Kidney glomerular epithelial cell (primary cell): ENCODE data around the gene NRIP2.

Experiments used
- DNase-seq: peaks from one replicate; lab custom pipeline; 2025; lab: John Stamatoyannopoulos, UW

Gene NRIP2

DNA sequence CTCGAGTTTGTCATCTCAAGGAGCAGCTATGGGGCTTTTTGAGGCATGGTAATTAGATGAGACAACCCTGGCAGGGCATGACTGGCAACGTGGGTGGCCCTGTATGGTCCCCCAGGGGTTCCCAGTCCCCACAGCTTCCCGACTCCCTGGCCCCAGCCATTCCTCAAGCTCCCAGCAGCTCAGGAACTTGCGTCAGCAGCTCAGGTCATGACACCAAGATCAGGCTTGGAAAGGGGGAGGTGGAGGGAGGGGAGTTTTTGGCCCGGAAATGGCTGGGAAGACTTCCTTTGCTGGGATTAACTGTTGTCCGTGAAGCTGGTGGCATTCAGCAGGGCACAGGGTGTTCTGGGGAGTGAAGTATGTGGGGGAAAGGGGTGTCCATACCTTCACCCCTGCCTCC lies 10.4 kb upstream of the NRIP2 start:
- no peak for DNase-seq

DNA sequence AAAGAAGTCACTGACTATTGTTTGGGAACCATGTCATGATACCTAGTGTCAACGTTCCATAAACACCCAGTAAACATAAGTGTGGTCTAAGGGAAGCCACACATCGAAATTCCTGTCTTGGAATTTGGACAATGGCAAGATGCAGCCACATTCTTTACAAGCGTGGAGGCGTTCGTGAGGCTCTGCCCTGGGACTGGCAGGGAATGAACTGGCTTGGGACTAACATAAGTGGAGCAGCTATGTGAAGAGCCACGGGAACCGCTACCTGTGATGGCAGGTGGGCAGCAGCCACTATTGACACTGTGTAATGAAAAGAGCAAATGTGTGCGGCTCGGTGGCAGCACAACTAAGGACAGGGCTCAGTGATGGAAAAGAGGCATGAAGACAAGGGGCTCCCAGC lies 10.0 kb upstream of the NRIP2 start:
- no peak for DNase-seq

DNA sequence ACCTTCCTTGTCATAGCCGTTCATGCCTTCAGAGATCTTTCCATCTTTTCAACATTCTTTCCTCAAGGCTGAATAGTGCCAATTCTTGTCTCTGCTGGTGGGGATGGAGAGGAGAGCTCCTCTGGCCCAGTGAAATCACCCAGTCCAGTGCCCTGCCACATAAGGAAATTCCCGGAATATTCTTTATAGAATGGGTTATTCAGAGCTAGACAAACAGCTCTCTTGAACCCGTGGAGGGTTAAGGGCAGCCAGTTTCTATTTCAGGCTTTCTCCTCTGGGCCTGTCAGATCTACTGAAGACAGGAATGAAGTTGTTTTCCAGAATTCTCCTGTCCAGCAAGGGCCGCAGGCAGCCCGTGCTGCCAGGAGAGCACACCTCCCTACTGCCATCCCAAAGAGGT lies 8.1 kb upstream of the NRIP2 start:
- no peak for DNase-seq

DNA sequence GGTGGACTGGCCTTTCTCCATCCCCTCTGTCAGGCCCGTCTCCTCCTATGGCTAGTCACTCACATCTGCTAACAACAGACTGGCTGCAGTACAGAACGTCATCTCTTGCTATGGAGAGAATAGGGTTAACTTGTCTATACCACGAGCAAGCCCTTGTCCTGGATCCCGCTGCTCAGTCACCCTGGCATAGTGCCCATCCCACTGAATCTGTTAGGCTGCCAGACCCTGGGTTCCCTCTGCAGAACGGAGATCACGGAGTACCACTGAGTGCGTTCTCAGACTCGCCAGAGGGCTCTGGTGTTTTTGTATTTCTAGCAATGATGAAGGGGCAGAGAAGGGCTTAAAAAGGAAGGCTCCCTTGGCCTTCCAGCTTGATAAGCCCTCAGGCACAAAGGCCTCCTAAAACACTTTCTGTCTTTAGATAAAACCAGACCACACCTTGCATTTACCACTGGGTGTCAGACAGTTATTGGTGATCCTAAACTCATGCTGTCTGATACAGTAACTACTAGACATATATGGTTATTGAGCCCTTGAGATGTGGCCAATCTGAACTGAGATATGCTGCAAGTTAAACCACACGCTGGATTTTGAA lies 6.3 kb upstream of the NRIP2 start:
- DNase-seq, result no peak

DNA sequence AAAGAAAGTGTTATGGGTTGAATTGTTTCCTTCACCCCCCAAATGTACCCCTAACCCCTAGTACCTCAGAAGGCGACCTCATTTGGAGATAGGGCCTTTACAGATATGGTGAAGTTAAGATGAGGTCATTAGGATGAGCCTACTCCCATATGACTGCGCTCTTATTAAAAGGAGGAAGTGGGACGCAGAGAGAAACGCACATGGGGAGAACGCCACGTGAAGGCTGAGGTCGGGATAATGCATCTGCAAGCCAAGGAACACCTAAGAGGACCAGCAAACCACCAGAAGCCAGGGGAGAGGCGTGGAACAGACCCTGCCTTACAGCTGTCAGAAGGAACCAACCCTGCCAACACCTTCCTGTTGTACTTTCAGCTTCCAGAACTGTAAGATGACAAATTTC lies 1.7 kb upstream of the NRIP2 start:
- no peak for DNase-seq

DNA sequence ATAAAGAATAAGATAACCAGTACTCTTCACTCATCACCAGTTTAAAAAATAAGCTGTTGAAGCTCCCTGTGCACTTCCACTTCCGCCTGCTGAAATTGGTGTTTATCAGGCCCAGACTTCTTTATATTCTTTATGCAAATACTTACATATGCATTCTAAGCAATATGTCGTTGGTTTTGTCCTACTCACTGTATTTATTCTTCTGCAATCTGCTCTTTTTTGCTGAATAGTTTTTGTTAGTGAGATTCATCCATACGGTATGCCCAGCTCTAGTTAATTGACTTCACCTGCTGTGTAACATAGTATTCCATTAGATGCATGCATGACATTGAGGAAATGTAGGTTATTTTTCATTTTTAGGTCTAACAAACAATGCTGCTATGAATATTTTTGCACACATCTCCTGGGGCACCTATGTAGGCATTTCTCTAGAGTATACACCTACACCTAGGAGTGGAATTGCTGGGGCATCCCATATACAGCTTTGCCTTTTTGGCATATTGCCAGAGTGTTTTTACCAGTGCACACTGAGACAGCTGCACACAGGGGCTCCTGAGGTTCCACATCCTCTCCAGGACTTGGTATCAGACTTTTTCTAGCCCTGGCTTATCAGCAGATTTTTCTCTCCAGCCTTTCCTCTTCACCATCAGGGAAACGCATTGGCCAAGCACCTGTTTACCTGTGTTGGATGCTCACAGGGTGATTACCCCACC lies 1.0 kb upstream of the NRIP2 start:
- no peak for DNase-seq

DNA sequence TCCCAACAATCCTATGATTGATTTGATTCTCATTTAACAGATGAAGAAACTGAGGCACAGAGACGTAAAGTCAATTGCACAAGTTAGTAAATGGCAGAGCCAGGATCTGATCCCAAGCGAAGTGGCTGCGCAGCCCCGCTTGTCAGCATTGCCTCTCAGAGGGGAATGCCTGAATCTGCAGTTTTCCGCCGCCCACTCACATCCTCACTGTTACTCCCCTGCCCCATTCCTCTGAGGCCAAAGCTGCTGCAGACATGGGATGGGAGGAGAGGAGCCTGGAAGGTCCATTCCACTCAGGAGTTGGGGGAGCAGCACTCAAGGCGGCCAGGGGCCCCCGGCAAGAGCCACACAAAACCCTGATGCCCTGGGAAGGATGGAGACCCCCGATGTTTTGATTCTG lies 1.0 kb downstream of the NRIP2 start:
- no peak for DNase-seq

DNA sequence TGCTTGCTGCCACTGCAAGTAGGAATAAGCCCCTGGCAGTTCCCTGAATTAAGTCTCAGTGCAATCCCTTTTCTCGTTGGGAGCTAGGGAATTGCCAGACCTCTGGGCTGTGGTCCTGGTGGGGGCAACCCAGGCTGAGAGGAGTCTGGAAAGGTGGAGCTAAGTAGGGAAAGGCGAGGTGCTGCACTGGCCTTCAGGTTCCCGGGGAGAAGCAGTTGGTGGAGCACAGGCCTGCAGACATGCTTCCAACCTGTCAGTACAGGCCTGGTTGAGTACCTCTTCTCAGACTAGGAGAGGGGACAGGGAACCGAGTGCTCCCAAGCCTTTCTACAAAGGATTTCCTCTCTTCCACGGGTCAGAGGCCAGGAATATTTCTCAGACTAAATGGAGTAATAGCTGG lies 1.5 kb downstream of the NRIP2 start:
- DNase-seq, result no peak

DNA sequence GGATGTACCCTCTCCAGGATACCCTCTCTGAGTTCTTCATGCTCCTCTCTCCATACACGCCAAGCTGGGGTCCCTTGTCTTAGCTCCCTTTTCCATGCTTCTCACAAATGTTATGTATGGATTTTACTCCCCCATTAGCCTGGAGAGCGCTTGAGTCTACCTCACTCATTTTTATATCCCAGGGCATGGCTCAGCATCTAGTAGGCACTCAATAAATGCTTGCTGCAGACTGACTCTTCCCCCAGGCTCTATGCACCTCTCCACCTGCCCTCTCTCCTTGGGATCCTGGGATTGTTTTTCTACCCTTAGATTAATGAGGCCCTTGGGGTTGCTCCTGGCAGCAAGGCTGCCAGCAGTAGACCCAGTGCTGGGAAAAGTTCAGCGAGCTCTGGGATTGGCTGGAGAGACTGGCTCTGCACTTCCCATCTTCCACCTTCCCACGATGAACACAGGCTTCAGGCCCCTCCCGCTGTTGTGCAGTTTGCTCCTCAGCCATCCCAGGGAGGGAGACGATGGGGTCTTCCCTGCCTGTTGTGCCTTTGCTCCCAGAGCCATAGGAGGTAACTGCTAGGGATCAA lies 2.2 kb downstream of the NRIP2 start:
- no peak for DNase-seq

DNA sequence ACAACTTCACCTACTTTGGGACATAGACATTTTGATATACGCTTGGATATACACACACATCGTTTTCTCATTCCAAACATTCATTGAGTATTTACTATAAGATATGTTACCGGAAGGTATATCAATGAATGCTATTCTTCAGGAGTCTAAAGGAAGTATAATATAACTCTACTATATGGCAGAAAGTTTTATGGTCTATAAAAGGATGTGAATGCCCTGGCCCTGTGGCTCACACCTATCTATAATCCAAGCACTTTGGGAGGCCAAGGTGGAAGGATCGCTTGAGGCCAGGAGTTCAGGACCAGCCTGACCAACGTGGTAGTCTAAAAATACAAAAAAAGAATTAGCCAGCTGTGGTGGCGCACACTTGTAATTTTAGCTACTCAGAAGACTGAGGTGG lies 5.6 kb downstream of the NRIP2 start:
- DNase-seq, result no peak

DNA sequence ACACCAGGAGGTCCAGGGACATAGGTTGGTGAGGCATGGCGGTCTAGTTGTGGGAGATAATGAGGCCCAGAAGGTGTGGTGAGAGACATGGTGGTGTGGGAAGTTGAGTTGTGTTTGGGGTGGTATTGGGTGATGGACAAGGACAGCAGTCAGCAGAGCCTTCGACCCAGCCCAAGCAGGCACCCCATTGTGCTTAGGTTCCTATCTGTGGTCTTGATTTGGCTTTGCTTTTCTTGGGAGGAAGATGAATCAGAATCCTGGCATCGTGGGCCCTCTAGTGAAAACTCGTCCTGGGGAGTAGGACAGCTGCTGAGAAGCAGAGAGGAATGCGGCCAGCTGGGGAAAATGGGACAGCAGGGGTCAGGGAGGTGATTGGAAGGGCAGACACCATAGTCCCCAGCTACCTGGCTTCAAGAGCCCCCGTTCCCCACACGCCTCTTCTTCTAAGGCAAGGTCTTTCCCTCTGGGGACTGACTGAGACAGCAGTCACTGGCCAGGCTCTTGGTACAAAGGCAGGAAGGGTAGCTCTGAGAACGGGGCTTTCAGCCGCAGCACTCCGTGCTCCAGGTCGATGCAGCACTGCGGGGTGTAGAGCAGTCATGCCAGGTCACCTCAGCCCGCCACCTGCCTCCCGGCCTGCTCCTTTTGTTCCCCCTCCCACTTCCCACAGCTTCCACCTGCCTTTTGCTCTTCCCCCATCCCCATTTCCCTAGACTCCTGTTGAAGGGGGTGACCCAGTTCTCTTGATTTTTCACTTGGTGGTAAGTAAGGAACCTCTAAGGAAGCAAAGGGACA lies 7.9 kb downstream of the NRIP2 start:
- no peak for DNase-seq

DNA sequence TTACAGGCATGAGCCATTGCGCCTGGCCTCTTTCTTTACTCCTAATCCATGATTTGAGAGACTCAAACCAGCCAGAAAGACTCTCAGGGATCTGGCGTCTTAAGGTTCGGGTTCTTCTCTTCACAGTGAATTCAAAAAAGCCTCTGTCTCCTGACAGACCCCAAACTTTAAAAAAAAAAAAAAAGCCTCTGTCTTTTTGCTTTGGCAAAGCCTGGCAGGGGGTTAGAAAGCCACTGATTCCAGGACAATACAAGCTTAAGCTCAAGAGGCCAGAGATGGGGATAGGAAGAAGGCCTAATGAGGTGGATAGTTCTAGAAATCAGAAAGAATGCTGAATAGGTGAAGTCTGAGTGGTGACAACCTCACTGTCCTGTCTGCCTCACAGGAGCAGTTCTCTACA lies 8.8 kb downstream of the NRIP2 start:
- no peak for DNase-seq

DNA sequence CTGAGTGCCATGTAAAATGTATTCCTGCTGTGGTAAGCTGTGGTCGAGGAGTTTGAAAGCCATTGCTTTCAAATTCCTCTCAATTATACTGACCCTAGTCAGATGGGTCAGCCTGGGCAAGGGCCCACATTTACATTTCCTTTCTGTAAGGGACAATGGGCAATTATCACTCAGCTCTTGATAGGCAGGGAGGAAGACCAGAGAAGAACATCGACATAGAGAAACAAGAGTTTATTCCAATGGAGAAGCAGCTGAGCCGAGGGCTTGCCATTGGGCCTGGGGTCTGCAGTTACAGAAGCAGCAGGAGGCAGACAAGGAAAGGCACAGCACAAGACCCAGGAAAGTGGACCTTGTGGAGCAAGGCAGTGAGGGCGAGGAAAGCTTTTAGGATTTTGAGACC lies 9.7 kb downstream of the NRIP2 start:
- no peak for DNase-seq

DNA sequence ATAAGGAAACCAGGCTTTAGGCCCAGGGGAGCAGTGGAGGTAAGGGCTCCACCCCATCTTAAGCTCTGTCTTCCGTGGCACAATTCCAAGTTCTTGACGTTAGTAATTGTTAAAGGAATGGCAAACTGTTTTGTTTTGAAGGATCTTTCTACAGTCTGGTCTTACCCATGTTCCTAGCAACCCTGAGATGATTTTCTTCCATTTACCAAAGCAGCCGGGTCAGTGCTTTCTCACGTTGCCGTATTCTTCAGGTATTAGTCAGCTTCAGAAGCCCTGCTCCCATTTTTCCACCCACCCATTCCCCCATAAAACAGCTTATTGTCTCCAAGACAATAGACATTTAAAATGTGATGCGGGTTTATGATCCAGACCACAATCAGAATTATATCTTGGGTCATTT lies 10.3 kb downstream of the NRIP2 start:
- DNase-seq, result no peak

DNA sequence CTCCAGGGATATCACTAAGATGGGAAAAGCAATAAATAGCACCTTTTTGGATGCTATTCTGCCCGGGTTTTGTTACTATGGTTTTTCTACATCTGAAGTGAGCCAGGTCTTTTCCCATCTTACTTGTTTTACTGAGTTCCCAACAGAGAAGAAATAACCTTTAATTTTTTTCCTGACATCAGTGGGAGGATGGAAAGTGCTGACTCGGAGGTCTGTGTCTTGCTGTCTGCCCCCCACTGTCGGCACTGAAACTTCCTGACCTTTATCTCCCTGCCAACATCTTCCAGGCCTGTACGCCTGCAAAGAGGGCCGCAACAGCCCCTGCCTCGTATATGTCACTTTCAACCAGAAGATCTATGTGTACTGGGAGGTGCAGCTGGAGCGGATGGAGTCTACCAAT lies 11.4 kb downstream of the NRIP2 start:
- no peak for DNase-seq

DNA sequence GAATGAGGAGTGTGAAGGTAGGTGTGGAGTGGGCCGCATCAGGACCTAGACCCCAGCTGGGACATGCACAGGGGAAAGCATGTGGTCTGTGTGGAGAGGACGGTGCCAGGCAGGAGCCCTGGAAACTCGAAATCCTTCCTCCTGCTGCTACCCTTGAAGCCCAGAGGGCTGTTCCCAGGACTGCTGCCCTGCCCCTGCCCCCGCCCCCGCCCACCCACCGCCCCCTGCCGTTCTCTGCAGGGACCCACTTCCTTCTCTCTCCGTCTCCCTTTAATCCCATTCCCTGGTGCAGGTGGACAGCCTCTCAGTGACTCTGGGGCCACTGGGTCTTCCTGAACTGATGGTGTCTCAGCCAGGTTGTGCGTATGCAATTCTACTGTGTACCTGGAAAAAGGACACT lies 14.4 kb downstream of the NRIP2 start:
- no peak for DNase-seq

DNA sequence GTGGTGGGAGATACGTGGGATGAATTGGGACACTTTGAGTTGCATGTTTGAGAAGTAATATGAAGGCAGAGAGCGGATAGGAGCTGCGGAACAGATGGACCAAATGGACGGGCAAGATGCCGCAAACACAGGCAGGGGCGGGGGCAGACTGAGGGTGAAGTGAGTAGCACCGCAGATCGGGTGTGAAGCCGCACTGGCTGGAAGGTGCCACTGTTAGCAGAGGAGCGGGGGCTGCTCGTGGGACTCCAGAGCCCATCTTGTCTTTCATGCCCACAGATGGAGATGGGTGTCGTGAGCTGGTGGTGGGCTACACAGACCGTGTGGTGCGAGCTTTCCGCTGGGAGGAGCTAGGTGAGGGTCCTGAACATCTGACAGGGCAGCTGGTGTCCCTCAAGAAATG lies 15.0 kb downstream of the NRIP2 start:
- DNase-seq, result no peak

DNA sequence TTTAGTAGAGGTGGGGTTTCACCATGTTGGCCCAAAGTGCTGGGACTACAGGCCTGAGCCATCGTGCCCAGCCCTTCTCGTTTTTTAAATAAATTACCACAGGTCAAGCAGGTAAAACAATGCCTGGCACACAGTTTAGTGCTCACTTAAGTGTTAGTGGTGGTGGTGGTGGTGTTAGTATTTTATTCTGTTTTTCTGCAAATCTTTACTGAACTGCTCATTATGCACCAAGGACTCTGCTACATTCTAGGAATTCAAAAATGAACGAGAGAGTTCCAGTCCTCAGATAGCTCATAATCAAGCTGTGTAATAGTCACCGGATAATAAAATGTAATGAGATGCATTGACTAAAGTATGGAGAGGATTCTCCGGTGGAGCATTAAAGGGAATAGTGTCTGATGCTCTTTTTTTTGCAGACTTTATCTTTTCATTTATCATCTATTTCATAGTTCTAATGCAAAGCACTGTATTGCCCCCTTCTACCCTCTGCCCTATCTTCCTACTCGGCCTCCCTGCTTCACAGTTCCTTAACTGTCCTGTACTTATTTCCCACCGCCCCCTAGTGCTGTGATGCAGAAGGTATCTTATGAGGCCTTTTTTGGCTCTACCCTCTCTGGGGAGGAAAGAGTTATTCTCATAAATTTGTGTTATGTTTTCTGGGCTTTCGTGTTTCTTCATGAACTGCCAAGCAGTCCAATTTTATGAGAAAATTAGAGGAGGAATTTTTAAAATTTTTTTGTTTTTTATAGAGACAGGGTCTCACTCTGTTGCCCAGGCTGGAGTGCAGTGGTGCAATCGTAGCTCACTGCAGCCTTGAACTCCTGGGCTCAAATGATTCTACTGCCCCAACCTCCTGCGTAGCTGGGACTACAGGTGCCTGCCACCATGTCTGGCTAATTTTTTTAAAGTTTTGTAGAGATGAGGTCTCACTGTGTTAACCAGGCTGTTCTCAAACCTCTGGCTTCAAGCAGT lies 21.3 kb downstream of the NRIP2 start:
- DNase-seq, result peak; percentile 76

DNA sequence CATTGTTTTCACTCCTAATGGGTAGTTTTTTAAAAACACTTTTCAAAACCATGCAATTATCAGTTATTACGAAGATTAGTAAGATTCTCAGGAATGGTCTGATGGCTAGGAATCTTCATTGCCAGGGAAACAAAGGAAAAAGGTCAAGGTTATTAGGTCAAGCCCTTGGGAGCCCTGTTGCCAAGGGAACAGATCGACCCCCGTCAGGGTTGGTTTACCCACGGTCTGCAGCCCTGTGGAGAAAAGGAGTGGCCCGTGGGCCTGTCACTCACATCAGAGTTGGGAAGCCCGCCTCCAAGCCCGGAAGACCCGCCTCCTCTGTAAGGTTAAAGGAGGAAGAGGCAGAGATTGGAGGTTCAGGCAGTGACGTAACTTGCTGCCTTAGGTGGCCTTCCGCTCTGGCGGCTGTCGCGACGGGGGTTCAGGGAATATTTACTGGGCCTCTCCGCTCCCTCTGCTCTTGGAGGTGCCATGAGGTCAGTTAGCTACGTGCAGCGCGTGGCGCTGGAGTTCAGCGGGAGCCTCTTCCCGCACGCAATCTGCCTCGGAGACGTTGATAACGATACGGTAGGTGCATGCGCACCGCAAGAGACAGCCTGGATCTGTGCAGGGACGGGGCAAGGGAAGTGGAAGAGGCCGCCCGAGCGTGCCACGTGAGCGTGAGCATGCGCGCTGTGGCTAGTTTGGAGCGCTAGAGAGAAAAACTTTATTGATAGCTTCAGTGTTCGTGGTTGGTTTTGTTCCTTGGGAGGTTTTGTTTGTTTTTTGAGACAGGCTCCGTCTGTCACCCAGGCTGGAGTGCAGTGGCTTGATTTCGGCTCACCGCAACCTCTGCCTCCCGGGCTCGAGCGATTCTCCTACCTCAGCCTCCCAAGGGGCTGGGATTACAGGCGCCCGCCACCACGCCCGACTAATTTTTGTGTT lies 22.3 kb downstream of the NRIP2 start, which contains the start of gene ITFG2:
Gene ITFG2 (plus strand): TSS at position 379 of the 924 bp plus-strand sequence. CDS start 93 bp downstream, at position 472.
- peak; percentile 99 for DNase-seq

DNA sequence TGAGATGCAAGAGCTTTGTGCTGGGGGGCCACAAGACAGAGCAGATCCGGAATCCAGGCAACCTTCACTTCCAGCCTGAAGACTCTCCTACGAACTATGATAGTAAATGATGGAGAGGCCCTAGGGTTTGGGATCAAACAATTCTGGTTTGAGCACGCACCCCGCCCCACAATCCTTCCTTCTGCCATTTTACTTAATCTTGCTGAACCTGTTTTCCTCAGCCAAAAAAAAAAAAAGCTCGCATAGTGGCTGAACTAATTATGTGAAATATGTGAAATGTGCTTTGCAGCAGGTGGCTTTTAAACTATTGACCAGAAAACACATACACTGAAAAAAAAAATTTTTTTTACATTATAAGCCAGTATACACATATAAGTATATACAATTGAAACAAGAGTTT lies 23.0 kb downstream of the NRIP2 start:
- no peak for DNase-seq

DNA sequence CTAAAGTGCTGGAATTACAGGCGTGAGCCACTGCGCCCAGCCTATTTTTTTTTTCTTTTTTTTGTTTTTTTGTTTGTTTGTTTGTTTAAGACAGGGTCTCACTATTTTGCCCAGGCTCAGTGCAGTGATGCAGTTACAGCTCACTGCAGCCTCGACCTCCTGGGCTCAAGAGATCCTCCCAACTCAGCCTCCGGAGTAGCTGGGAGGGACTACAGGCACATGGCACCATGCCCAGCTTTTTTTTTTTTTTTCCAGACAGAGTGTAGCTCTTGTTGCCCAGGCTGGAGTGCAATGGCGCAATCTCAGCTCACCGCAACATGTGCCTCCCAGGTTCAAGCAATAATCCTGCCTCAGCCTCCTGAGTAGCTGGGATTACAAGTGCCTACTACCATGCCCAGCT lies 28.1 kb downstream of the NRIP2 start:
- DNase-seq, result no peak
